HFFc6 (cell line): Measurements from ENCODE around the gene CPD. TPM values are rescaled to one million over a fixed set of nuclear protein-coding genes. Genes with fewer than 3 reads are reported as not detected.

Source experiments
- DNase-seq: peaks from one replicate; pipeline ENCODE4 v3.0.0-alpha.2; 2018
- H3K27ac Mint-ChIP-seq: 2 replicates; pipeline ENCODE4 v1.8.0; 2020; ENCODE audit warnings: mild to moderate bottlenecking, mixed read lengths
- H3K27me3 Mint-ChIP-seq: 2 replicates; pipeline ENCODE4 v1.8.0; 2021; ENCODE audit warnings: mild to moderate bottlenecking, moderate library complexity, mixed read lengths; ENCODE audit not compliant: insufficient read depth
- H3K36me3 Mint-ChIP-seq: 2 replicates; pipeline ENCODE4 v1.8.0; 2021; ENCODE audit warnings: low read depth, mixed read lengths
- H3K4me1 Mint-ChIP-seq: 2 replicates; pipeline ENCODE4 v1.8.0; 2020; ENCODE audit warnings: low read depth, mixed read lengths
- H3K4me3 Mint-ChIP-seq: 2 replicates; pipeline ENCODE4 v1.8.0; 2020; ENCODE audit warnings: mild to moderate bottlenecking, moderate library complexity, mixed read lengths
- H3K9me3 Mint-ChIP-seq: 2 replicates; pipeline ENCODE4 v1.8.0; 2020; ENCODE audit warnings: mild to moderate bottlenecking, mixed read lengths
- total RNA-seq, 6 experiments: library from RNA; stranded (reverse); fragmentation: NEBNext Ultra II Directional; extraction: Animal tissue kit (Norgen Biotek cat#: 25700); gene quantifications; 2 replicates in 1 of 6; 3 replicates in 5 of 6; pipeline ENCODE4 v1.2.3, GENCODE V29; 2021
- TF ChIP-seq, protein P1 (sequence below): fragments of 200-600 bp; sonication (generic); IDR thresholded peaks from 2 replicates; pipeline ENCODE4 v1.5.0; 2021; ENCODE audit warnings: antibody characterized with exemption, mild to moderate bottlenecking

CPD gene
- total RNA-seq, 6 experiments from 2014 or later = 45.9 to 57.4 (median 49.7) TPM

GRCh38 chr17:30358055-30358760, 20.5 kb upstream of the CPD start:
- H3K4me3 Mint-ChIP-seq = no peak overlapping the region
- H3K27me3 Mint-ChIP-seq = no peaks in the 10 kb centered on the region; the same call in 1 of the 2 replicates
- DNase-seq = no peak
- H3K4me1 Mint-ChIP-seq = no peaks in the 10 kb centered on the region
- TF ChIP-seq, protein P1, sequence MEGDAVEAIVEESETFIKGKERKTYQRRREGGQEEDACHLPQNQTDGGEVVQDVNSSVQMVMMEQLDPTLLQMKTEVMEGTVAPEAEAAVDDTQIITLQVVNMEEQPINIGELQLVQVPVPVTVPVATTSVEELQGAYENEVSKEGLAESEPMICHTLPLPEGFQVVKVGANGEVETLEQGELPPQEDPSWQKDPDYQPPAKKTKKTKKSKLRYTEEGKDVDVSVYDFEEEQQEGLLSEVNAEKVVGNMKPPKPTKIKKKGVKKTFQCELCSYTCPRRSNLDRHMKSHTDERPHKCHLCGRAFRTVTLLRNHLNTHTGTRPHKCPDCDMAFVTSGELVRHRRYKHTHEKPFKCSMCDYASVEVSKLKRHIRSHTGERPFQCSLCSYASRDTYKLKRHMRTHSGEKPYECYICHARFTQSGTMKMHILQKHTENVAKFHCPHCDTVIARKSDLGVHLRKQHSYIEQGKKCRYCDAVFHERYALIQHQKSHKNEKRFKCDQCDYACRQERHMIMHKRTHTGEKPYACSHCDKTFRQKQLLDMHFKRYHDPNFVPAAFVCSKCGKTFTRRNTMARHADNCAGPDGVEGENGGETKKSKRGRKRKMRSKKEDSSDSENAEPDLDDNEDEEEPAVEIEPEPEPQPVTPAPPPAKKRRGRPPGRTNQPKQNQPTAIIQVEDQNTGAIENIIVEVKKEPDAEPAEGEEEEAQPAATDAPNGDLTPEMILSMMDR = no peak
- peaks cover 10% of the 10 kb centered on the region for H3K9me3 Mint-ChIP-seq
- H3K27ac Mint-ChIP-seq = no peak overlapping the region
- H3K36me3 Mint-ChIP-seq = peaks cover 5% of the 10 kb centered on the region; the same call in 1 of the 2 replicates

- TF ChIP-seq, protein P1 = no peak
- H3K4me3 Mint-ChIP-seq = no peak overlapping the region
- H3K27ac Mint-ChIP-seq = no peak overlapping the region
- H3K27me3 Mint-ChIP-seq = no peaks in the 10 kb centered on the region
- peaks cover 5% of the 10 kb centered on the region; the same call in 1 of the 2 replicates for H3K36me3 Mint-ChIP-seq
- peaks cover 9% of the 10 kb centered on the region for H3K4me1 Mint-ChIP-seq
- no peak for DNase-seq
- peaks cover 10% of the 10 kb centered on the region for H3K9me3 Mint-ChIP-seq
Measured at GRCh38 chr17:30360086-30360808, 18.5 kb upstream of the CPD start.

DNA sequence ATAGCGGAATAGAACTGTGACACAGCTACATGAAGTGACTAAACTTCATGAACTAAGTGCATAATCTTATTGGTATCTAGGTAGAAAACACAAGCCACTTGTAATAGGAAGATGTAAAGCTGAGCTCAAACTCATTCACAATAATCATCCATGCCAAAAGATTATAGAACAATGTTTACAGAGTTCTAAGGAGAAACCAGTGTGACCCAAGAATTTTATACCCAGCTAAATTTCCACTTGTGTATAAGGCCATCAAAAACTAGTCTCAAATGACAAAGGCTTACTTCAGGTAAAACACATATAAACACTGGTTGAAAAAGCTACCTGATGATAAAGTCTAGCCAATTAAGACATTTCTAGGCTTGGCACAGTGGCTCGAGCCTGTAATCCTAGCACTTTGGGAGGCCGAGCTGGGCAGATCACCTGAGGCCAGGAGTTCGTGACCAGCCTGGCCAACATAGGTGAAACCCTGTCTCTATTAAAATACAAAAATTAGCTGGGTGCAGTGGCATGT, 16.9 kb upstream of the CPD start:
- H3K36me3 Mint-ChIP-seq = peaks cover 5% of the 10 kb centered on the region; the same call in 1 of the 2 replicates
- H3K27ac Mint-ChIP-seq = no peak overlapping the region
- peaks cover 10% of the 10 kb centered on the region for H3K9me3 Mint-ChIP-seq
- H3K4me3 Mint-ChIP-seq = no peak overlapping the region
- peaks cover 9% of the 10 kb centered on the region for H3K4me1 Mint-ChIP-seq
- TF ChIP-seq, protein P1 = no peak
- H3K27me3 Mint-ChIP-seq = peaks cover 5% of the 10 kb centered on the region; the same call in 1 of the 2 replicates
- DNase-seq = no peak

DNA sequence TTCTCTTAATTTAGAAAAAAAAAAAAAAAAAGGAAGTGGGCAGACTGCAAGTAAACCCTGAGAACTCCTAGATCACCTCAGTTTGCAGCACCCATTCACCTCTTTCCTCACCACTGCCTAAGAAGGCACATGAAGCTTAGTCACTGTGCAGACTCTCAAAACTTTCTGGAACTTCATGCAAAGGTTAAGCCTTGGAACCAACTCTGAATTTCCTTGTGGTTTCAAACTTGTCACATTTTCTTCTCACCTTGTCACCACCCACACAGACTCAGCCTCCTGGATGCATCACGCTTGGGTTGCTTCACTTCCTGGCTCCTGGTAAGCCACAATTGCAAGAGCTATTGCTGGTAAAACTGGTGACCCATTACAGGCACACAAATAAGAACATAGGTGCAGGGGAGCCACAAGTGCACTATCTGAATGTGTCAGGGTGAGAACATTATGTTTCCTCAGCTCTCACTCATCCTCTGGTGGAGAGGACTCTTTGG, 15.0 kb upstream of the CPD start:
- 0 out of 2 replicates have a peak overlapping the region, but pooled peaks have one; percentile 4 for H3K27ac Mint-ChIP-seq
- peaks cover 9% of the 10 kb centered on the region for H3K4me1 Mint-ChIP-seq
- peaks cover 10% of the 10 kb centered on the region for H3K9me3 Mint-ChIP-seq
- TF ChIP-seq, protein P1 = no peak
- H3K27me3 Mint-ChIP-seq = peaks cover 5% of the 10 kb centered on the region; the same call in 1 of the 2 replicates
- no peak overlapping the region for H3K4me3 Mint-ChIP-seq
- DNase-seq = peak; percentile 81
- peaks cover 5% of the 10 kb centered on the region; the same call in 1 of the 2 replicates for H3K36me3 Mint-ChIP-seq

- Mint-ChIP-seq H3K9me3 (peaks cover 4% of the 10 kb centered on the region), H3K4me1 (peaks cover 25% of the 10 kb centered on the region), H3K27me3 (peaks cover 7% of the 10 kb centered on the region; the same call in 1 of the 2 replicates), H3K27ac (no peak overlapping the region), H3K36me3 (no peaks in the 10 kb centered on the region; the same call in 1 of the 2 replicates), H3K4me3 (no peak overlapping the region)
- no peak for DNase-seq
- TF ChIP-seq, protein P1 = no peak
Measured at GRCh38 chr17:30366536-30366935, 12.2 kb upstream of the CPD start.
